Fibroblast of the aortic adventitia (primary cell): ENCODE measurements around the gene GSTM5. TPM values are rescaled to one million over a fixed set of nuclear protein-coding genes. Genes with fewer than 3 reads are reported as not detected.
"Not testable (repeated sequence)": the region's sequence is repeated elsewhere in the genome, so short reads cannot be mapped to it uniquely, and the experiment has no call there.

Experiments used
- DNase-seq: peaks from one replicate; pipeline ENCODE4 v3.0.0-alpha.2; 2010; ENCODE audit warnings: low read depth
- H3K4me3 ChIP-seq: 2 replicates; pipeline ENCODE4 v1.5.1; 2011; ENCODE audit warnings: low read depth, mild to moderate bottlenecking, control low read depth, low read length, moderate library complexity
- total RNA-seq: library from RNA; depleted of rRNA; stranded (reverse); fragments of >200 nt; gene quantifications from 2 replicates; pipeline ENCODE4 v1.2.3, GENCODE V29; 2012; ENCODE audit warnings: low replicate concordance
- TF ChIP-seq, protein P1 (sequence below): IDR thresholded peaks from 2 replicates; pipeline ENCODE4 v1.5.1; 2011; ENCODE audit warnings: mild to moderate bottlenecking, low read length, control low read depth, inconsistent platforms; ENCODE audit not compliant: insufficient read depth

Gene GSTM5
- total RNA-seq, 1 donor, result 13.0 TPM

DNA sequence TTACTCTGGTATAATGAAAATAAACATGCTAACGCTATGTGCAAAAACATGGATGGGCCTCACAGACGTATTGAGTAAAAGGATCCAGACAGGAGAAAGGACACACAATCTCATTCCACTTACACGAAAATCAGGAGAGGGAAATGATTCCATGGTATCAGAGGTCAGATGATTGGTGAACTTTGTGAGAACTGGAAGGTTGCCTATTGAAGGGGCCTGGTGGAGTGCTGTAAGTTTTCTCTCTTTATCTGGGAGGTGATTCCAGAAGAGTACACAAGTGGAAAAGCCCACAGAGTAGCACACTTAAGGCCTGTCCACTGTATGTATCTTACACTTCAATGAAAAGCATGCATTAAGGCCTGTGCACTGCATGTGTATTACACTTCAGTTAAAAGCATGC, 34.6 kb upstream of the GSTM5 start:
- TF ChIP-seq, protein P1, sequence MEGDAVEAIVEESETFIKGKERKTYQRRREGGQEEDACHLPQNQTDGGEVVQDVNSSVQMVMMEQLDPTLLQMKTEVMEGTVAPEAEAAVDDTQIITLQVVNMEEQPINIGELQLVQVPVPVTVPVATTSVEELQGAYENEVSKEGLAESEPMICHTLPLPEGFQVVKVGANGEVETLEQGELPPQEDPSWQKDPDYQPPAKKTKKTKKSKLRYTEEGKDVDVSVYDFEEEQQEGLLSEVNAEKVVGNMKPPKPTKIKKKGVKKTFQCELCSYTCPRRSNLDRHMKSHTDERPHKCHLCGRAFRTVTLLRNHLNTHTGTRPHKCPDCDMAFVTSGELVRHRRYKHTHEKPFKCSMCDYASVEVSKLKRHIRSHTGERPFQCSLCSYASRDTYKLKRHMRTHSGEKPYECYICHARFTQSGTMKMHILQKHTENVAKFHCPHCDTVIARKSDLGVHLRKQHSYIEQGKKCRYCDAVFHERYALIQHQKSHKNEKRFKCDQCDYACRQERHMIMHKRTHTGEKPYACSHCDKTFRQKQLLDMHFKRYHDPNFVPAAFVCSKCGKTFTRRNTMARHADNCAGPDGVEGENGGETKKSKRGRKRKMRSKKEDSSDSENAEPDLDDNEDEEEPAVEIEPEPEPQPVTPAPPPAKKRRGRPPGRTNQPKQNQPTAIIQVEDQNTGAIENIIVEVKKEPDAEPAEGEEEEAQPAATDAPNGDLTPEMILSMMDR, result no peak
- DNase-seq, result no peak
- no peak overlapping the region for H3K4me3 ChIP-seq

DNA sequence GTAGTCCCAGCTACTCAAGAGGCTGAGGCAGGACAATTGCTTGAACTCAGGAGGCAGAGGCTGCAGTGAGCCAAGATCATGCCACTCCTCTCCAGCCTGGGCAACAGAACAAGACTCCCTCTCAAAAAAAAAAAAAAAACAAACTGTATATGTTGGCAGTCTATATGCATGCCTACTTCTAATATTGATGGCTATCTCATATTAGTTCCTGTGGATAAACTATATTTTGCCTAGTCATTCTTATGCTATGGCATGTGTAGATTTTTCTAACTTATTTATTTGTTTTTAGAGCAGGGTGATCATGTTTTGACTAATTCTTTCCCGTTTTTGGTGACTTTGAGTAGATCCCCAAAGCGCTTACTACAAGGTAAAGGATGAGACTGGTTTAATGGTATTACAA, 33.4 kb upstream of the GSTM5 start:
- not testable (repeated sequence) for DNase-seq, H3K4me3 ChIP-seq

DNA sequence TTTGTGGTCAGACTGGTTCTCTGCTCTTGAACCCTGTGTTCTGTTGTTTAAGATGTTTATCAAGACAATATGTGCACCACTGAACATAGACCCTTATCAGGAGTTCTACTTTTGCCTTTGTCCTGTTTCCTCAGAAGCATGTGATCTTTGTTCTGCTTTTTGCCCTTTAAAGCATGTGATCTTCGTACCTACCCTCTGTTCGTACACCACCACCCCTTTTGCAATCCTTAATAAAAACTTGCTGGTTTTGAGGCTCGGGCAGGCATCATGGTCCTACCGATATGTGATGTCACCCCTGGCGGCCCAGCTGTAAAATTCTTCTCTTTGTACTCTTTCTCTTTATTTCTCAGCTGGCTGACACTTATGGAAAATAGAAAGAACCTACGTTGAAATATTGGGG, 27.3 kb upstream of the GSTM5 start:
- not testable (repeated sequence) for DNase-seq

DNA sequence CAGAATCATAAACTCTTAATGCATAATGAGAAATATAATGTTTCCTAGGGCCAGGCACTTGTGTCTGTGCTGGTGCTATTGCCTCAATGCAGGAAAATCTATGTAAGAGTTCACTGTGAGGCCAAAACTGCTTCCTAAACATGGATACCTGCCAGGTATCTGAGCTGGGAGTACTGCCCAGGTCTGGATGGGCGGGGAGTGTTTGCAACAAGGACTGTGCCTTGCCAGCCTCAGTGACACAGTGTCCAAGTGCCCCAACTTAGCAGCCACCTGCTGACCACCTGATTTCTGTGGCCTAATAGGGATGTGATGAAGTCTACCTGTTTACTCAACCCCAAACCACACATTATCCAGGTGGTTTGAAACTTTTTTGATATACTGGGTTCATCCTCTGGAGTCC, 26.7 kb upstream of the GSTM5 start:
- H3K4me3 ChIP-seq, result not testable (repeated sequence)

More for the DNA sequence above, 27.3 kb upstream of the GSTM5 start:
- not testable (repeated sequence) for H3K4me3 ChIP-seq

DNA sequence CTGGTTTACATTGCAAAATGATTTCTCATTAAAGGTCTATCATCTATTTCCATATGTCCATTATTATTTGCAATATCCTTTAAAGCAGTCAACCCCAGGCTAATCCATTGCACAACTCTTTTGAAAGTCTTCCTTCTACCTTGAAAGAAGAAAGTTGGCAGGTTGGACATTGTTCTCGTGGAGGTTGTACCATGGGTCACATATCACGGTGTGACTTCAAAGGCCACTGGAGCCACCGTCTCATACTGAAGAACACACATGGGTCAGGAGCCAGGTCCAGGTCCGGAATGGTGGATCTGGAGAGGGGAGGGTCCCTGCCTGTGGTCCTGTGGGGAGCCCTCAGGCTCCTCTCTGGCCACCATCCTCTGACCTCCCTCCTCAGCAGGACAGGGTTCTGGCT, 26.2 kb upstream of the GSTM5 start:
- H3K4me3 ChIP-seq, DNase-seq: not testable (repeated sequence)

More for the DNA sequence above, 26.7 kb upstream of the GSTM5 start:
- DNase-seq, result not testable (repeated sequence)

DNA sequence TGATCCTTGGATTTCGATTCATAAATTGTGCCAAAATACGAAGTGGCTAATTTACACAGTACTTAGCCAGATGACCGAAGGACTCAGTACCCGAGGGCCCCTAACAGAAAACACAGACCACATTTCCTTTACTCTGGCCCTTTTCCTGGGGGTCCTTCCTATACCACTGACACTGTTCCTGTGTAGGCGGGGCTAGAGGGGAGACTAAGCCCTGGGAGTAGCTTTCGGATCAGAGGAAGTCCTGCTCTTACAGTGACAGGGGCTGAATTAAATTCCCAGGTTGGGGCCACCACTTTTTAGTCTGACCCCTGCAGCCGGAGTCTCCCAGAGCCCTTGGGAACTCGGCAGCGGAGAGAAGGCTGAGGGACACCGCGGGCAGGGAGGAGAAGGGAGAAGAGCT, 24.9 kb upstream of the GSTM5 start:
- DNase-seq, H3K4me3 ChIP-seq: not testable (repeated sequence)

DNA sequence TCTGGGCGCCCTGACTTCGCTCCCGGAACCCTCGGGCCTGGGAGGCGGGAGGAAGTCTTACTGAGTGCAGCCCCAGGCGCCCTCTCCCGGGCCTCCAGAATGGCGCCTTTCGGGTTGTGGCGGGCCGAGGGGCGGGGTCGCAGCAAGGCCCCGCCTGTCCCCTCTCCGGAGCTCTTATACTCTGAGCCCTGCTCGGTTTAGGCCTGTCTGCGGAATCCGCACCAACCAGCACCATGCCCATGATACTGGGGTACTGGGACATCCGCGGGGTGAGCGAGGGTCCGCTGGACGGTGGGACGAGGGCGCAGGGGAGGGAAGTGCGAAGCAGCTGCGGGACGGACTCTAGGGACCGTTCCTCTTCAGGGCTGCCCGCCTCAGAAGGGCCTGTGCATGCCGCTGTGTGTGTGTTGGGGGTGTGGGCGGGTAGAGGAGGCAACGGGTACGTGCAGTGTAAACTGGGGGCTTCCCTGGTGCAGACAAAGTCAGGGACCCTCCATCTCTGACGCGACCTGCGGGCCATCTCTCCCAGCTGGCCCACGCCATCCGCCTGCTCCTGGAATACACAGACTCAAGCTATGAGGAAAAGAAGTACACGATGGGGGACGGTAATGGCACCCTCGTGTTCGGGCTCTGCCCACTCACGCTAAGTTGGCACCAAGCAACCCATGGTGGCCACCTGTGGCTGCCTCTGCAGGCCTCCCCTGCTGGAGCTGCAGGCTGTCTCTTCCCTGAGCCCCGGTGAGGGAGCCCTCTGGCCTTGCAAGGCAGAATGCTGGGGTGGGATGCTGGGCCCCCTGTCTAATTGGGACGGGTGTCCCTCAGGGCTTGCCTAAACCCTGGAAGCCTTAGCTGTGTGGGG, 24.2 kb upstream of the GSTM5 start, which contains the start of gene GSTM1:
GSTM1 (plus strand) TSS at position 177 of the 859 bp plus-strand sequence; CDS start at position 234, 57 bp downstream.
- H3K4me3 ChIP-seq, result no peak within 1 kb of the TSS
- no peak for DNase-seq
- TF ChIP-seq, protein P1, result no peak

DNA sequence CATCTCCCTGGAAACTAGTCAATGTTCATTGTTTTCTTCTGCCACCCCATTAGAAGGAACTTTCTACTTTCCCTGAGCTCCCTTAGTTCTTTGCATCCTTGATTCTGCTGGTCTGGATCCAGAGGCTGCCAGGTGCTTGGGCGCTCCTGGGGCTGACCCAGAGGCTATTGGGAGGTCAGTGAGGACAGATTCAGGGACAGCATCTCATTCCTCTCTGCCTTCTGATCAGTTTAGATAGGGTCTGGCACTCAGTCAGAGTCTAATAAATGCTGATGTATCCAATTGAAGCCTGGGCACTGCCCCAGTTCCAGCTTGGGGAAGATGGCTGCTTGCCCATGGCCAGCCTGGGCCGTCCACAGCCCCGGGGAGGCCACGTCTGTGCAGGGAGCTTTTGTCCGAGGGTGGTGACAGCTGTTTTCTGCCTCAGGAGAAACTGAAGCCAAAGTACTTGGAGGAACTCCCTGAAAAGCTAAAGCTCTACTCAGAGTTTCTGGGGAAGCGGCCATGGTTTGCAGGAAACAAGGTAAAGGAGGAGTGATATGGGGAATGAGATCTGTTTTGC, 22.1 kb upstream of the GSTM5 start:
- DNase-seq, result no peak
- TF ChIP-seq, protein P1, result no peak
- H3K4me3 ChIP-seq, result no peak overlapping the region

DNA sequence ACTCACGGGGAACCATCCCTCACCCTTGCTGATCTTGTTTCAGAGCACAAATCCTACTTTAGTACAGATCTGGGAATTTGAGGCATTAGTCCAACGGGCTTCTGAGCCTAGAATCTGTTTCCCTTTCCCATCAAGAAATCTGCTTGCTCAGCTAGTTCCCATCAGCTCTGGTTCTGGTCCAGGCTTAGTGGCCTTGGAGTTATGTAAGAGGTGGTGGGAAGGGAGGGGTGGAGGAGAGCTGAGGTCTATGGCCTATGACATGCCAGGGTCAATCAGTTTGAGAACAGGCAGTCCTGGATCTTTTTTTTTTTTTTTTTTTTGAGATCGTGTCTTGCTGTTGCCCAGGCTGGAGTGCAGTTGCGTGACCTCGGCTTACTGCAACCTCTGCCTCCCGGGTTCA, 20.3 kb upstream of the GSTM5 start:
- H3K4me3 ChIP-seq, result no peak overlapping the region
- DNase-seq, result no peak
- TF ChIP-seq, protein P1, result no peak

DNA sequence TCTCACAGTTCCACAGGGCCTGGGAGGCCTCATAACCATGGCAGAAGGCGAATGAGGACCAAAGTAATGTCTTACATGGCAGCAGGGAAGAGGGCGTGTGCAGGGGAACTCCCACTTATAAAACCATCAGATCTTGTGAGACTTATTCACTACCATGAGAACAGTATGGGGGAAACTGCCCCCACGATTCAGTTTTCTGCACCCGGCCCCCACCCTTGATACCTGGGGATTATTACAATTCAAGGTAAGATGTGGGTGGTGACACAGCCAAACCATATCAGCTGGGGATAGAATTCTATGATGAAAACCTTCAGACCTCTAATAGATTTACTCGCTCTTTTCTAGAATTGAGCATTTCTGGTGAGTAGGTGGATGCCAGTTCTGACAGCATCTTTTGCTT, 17.7 kb upstream of the GSTM5 start:
- DNase-seq, H3K4me3 ChIP-seq: not testable (repeated sequence)

DNA sequence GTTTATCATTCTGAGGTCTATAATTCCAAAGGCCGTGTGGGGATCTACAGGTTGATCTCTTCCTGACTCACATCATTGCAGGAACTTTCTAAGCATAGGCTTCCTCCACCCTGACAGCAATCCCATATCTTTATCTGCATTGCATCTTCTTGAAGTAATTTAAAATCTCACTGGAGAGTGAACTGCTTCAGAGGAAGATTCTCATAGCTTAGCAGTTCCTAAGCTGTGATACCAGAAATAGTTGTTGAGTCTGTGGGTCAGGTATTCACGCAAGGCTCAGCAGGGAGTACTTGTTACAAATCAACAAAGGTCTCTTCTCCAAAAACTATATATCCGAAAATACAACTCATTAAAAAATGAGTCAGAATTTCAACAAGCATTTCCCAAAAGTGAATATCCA, 16.9 kb upstream of the GSTM5 start:
- DNase-seq, H3K4me3 ChIP-seq: not testable (repeated sequence)
